ENCODE data around the gene RBBP9. TPM values are rescaled to one million over a fixed set of nuclear protein-coding genes. Genes with fewer than 3 reads are reported as not detected.

RBBP9 gene
- total and polyA plus RNA-seq, 7 donors: 2.2 to 8.7 (median 4.9) TPM

DNA sequence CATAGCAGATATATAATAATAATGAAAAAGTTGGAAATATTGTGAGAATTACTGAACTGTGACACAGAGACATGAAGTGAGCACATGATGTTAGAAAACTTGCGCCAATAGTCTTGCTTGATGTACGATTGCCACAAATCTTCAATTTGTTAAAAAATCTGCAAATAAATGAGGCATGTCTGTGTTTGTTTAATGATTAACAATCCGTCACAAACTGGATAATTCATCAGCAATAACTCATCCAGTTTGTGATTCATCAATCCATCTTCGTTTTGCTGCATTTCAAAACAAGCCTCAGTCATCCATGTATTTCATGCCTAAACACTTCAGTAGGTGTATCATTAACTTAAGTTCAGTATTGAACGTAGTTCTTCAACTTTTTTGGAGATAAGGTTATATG is 44.7 kb upstream of the RBBP9 start:
- H3K9me3 ChIP-seq: no peaks in the 10 kb centered on the region
- ATAC-seq: no peak
- no peaks in the 10 kb centered on the region for H3K4me1 ChIP-seq
- WGBS, 3 donors: 91 to 95% (median 92%) methylated on average over 5 of the region's 5 CpGs
- H3K27ac ChIP-seq: no peak overlapping the region
- no peak for DNase-seq
- intact Hi-C loops (cut with DNase I): no loop called here
- peaks cover 0 to 86% of the 10 kb centered on the region in 2 donors for H3K36me3 ChIP-seq (ENCODE audit: insufficient read depth in 1 of 2, low read depth in 1 of 2)
- TF ChIP-seq, protein P1, sequence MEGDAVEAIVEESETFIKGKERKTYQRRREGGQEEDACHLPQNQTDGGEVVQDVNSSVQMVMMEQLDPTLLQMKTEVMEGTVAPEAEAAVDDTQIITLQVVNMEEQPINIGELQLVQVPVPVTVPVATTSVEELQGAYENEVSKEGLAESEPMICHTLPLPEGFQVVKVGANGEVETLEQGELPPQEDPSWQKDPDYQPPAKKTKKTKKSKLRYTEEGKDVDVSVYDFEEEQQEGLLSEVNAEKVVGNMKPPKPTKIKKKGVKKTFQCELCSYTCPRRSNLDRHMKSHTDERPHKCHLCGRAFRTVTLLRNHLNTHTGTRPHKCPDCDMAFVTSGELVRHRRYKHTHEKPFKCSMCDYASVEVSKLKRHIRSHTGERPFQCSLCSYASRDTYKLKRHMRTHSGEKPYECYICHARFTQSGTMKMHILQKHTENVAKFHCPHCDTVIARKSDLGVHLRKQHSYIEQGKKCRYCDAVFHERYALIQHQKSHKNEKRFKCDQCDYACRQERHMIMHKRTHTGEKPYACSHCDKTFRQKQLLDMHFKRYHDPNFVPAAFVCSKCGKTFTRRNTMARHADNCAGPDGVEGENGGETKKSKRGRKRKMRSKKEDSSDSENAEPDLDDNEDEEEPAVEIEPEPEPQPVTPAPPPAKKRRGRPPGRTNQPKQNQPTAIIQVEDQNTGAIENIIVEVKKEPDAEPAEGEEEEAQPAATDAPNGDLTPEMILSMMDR (IDR thresholded peaks at IDR 0.05): no peak
- H3K27me3 ChIP-seq (ENCODE audit: insufficient read depth in 3 of 3, low read length in 2 of 3): no peaks in the 10 kb centered on the region
- H3K4me3 ChIP-seq: no peak overlapping the region

DNA sequence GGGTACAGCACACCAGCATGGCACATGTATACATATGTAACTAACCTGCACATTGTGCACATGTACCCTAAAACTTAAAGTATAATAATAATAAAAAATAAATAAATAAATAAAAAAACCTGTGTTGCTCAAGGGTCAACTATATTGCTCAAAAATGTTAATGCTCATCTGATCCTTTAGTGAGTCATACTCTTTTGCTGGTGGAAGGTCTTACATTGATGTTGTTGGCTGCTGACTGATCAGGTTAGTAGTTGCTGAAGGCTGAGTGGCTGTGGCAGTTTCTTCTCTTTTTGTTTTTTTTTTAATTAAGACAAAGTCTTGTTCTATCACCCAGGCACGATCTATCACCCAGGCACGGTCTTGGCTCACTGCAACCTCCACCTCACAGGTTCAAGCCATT is 40.6 kb upstream of the RBBP9 start:
- Histone ChIP-seq H3K27me3 (ENCODE audit: insufficient read depth in 3 of 3, low read length in 2 of 3) (no peaks in the 10 kb centered on the region), H3K4me3 (no peak overlapping the region), H3K4me1 (no peaks in the 10 kb centered on the region), H3K9me3 (no peaks in the 10 kb centered on the region), H3K36me3 (ENCODE audit: insufficient read depth in 1 of 2, low read depth in 1 of 2) (peaks cover 5 to 85% of the 10 kb centered on the region in 2 donors), H3K27ac (no peak overlapping the region)
- intact Hi-C loops (cut with DNase I): no loop called here
- no peak for ATAC-seq
- TF ChIP-seq, protein P1 (IDR thresholded peaks at IDR 0.05): no peak
- 99 to 100% (median 100%) methylated on average over 2 of the region's 2 CpGs for WGBS, 3 donors
- DNase-seq: no peak

DNA sequence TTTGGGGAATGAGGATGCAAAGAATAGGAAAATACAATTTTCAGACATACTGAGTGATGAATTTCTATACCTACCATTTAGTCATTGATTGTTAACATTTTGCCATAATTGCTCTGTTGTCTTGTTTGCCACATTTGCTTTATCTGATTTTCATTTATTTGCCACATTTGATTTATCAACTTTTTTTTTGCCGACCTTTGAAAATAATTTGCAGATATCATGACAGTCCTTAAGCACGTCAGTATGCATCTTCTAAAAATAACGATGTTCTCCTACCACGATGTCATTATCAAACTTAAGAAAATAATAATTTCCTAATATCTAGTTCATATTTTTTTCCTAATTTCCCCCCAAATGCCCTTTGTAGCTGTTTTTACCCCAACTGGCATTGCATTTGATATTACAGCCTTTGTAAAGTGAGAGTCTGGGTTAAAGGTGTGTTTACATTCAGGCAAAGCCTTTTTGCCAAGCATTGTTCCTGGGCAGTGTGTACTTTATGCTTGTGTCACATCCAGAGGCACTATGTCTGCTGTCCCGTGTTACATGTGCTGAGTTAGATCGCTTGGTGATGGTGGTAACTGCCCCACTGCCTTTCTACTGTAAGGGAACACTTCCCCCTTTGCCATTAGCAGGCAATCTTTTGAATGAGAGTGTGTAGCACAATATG is 37.1 kb upstream of the RBBP9 start:
- Histone ChIP-seq H3K36me3 (ENCODE audit: insufficient read depth in 1 of 2, low read depth in 1 of 2) (peaks cover 12 to 85% of the 10 kb centered on the region in 2 donors), H3K4me1 (no peaks in the 10 kb centered on the region), H3K9me3 (no peaks in the 10 kb centered on the region), H3K4me3 (no peak overlapping the region), H3K27ac (no peak overlapping the region), H3K27me3 (ENCODE audit: insufficient read depth in 3 of 3, low read length in 2 of 3) (no peaks in the 10 kb centered on the region)
- TF ChIP-seq, protein P1 (IDR thresholded peaks at IDR 0.05): no peak
- WGBS, 3 donors: 83 to 89% (median 87%) methylated on average over 6 of the region's 6 CpGs
- DNase-seq (no peak), ATAC-seq (no peak)
- intact Hi-C loops (cut with DNase I): no loop called here

DNA sequence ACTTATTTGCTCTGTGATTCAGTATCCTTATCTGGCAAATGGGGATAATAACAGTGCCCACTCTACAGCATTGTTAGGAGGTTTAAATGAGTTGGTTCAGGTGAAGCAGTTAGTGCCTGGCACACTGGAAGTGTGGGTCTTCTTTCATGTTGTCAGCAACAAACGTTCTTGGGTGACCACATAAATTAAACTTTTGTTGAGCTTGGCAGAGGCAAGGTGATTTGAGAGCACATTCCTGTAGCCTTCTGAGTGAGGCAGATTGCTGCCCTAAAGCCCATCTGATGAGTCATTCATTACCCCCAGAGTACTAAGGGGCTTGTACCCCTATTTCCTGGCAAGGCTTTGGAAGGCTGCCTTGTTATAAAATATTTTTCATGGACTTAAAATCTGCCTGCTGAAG is 36.5 kb upstream of the RBBP9 start:
- TF ChIP-seq, protein P1 (IDR thresholded peaks at IDR 0.05): no peak
- no peak for DNase-seq
- intact Hi-C loops (cut with DNase I): no loop called here
- Histone ChIP-seq H3K4me1 (no peaks in the 10 kb centered on the region), H3K27me3 (ENCODE audit: insufficient read depth in 3 of 3, low read length in 2 of 3) (no peaks in the 10 kb centered on the region), H3K4me3 (no peak overlapping the region), H3K36me3 (ENCODE audit: insufficient read depth in 1 of 2, low read depth in 1 of 2) (peaks cover 12 to 89% of the 10 kb centered on the region in 2 donors), H3K9me3 (no peaks in the 10 kb centered on the region), H3K27ac (no peak overlapping the region)
- ATAC-seq: no peak
- 8 to 37% (median 22%) methylated on average over 1 of the region's 1 CpG for WGBS, 3 donors

DNA sequence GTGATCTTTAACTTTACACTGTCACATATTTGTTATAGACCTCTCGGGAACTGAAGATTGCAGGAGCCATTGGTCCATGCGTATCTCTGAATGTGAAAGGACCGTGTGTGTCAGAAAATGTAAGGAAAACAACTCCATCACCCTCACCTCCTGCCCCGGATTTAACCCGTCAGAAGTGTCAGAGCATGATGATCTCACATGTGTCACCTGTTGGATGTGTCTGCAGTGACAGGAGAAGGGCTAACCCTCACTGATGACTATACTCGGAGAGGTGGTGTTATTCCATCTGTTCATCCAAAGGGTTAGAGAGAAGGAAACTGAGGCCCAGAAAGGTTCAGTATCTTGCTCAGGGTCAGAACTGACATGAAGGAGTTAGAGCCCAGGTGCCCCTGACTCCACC is 35.6 kb upstream of the RBBP9 start:
- intact Hi-C loops (cut with DNase I): no loop called here
- Histone ChIP-seq H3K4me1 (no peaks in the 10 kb centered on the region), H3K9me3 (no peaks in the 10 kb centered on the region), H3K27ac (no peak overlapping the region), H3K27me3 (ENCODE audit: insufficient read depth in 3 of 3, low read length in 2 of 3) (no peaks in the 10 kb centered on the region), H3K36me3 (ENCODE audit: insufficient read depth in 1 of 2, low read depth in 1 of 2) (peaks cover 12 to 90% of the 10 kb centered on the region in 2 donors), H3K4me3 (no peak overlapping the region)
- DNase-seq (no peak), ATAC-seq (no peak)
- TF ChIP-seq, protein P1 (IDR thresholded peaks at IDR 0.05): no peak
- 79 to 85% (median 83%) methylated on average over 6 of the region's 6 CpGs for WGBS, 3 donors

Data from psoas muscle (tissue), 8 donors.